ENCODE data around the gene FCRLA.
"Not testable (repeated sequence)": the region's sequence is repeated elsewhere in the genome, so short reads cannot be mapped to it uniquely, and the experiment has no call there.

FCRLA gene, protein sequence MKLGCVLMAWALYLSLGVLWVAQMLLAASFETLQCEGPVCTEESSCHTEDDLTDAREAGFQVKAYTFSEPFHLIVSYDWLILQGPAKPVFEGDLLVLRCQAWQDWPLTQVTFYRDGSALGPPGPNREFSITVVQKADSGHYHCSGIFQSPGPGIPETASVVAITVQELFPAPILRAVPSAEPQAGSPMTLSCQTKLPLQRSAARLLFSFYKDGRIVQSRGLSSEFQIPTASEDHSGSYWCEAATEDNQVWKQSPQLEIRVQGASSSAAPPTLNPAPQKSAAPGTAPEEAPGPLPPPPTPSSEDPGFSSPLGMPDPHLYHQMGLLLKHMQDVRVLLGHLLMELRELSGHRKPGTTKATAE

DNA sequence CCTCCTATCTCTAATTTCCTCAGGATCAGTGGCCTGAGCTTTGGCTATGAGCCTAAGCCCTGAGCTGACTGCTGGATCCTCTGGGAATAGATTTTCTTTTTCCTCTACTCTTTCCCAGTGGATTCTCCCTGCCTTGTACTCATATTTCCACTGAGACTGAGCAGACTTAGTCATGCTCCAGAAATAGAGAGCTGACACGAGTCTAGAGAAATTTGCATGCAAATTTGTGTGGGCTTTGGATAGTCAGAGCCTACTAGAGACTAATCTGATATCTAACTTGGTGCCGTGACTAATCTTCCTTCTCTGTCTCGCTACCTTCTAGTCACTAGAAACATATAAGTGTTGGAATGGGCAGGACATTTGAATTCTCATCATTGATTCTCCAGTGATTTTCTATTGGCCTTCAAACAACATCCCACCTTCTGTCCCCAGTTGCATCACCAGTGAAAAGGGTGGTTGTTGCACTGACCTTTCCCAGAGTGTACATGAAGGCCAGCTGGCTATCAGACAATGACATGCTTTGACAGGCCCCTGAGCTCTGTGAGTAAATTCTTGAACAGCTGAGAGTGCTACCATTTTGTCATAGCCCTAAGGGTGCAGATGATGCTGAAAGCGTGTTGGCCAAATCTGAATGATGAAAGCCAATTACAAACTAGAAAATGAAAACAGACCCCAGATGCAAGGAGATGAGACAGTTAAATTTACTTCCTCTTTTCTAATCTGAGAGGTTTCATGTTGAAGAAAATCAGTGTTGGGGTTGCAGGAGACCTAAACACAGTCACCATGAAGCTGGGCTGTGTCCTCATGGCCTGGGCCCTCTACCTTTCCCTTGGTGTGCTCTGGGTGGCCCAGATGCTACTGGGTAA is at the start of gene FCRLA:
TSS of gene FCRLA (plus strand) at position 748 of the 866 bp plus-strand sequence. CDS start at position 784, 36 bp downstream.
- DNase-seq = no peak

DNA sequence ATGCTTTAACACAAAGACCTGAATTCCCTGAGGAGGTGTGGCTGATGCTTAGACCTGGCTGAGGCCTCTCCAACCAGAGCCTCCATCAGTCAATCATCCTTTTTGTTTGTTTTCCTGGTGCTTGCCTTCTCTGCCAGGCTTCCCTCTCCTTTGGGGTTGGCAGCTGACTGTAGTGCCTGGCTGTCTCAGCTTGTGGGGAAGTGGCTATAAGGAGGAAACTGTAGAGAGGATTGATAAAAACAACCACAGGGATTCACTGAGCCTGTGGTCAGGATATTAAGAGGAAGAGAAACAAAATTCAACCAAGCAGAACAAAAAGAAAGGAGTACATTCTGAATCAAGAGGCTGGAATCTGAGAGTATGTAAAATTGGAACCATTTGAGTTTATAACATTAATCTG is 48.5 kb upstream of the FCRLA start:
- DNase-seq = not testable (repeated sequence)

DNA sequence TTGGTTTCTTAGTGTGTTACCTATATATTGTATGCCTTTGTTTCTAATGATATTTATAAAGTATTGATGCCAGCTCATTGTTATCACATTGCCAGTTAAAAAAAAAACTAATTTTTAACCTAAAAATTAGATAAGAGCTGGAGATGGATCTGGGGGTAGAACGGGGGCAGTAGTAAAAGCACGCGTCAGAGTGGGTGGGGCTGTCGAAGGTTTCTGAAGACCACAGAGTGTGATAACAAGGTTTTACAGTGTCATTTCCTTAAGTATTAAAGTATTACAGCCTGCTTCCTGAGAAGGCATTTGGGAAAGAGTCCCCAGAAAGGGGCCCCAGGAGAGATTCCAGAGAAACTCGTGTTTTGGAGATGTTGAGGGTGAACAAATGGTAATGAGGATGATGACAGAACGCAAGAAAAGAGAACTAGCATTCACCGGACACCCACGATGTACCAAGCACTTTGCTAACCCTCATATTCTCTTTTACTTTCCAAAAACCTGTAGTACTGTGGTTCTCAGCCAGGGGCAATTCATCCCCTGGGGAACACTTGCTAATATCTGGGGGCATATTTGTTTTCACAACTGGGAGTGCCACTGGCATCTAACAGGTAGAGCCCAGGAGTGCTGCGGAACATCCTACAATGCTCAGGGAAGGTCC is 45.2 kb upstream of the FCRLA start:
- DNase-seq = not testable (repeated sequence)

DNA sequence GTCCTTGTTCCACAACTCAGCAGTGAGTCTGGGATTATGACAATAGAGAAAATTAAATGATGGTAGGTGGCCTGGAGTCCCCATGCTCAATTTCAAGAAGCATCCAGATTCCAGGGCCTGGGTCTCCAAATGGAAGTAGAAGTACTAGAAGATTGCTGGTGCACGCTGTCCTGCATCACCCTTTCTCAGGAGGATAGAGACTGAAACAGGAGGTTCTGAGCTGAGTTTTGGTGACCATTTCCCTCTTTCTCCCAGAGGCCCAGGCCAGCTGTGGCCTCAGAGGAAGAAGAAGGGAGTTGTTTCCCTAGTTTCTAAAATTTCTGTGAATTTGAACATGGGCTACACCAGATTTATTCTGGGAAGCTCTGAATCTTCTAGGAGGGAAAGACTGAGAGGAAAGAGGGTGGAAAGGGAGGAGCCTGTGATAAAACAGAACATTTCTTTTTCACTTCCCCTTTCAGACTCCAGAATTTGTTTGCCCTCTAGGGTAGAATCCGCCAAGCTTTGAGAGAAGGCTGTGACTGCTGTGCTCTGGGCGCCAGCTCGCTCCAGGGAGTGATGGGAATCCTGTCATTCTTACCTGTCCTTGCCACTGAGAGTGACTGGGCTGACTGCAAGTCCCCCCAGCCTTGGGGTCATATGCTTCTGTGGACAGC is 44.2 kb upstream of the FCRLA start, which contains the start of gene FCGR2B:
TSS of gene FCGR2B (plus strand) at position 460 of the 656 bp plus-strand sequence. CDS start at position 559, 99 bp downstream.
- DNase-seq = not testable (repeated sequence)

DNA sequence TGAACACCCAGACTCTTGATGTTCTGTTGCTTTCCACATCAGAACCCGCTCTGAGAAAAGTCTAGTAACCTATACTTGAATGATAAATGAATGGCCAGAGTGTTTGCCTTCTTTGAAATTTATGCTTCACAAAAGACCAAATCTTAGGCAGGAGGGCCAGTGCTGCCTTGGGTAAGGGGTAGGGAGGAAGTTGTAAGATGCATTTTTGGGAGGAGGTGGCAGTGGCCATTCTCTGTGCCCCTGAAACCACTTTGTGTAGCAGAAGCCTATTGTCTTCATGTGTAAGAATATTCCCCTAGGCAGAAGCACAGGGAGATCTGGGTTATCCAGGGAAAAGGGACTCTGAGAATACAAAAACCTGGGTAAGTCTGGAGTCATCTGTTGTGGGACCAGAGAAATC is 43.5 kb upstream of the FCRLA start:
- DNase-seq = not testable (repeated sequence)

DNA sequence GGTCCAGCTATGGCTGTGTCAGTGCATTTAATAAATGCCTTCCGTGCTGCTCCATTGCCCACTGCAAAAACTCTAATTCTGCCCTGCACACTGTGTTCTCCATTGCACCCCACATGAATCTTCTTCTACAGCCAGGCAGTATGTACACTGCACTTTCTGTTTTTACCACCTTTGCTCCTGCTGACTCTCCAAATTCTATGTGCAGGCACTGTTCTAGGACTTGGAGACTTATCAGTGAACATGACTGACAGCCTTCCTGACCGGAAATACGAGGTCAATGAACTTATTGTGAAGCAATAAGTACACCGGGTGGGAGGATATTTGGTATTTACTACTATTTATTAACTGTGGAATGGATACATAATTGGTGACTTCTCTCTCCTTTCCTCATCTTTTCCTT is 42.3 kb upstream of the FCRLA start:
- not testable (repeated sequence) for DNase-seq

DNA sequence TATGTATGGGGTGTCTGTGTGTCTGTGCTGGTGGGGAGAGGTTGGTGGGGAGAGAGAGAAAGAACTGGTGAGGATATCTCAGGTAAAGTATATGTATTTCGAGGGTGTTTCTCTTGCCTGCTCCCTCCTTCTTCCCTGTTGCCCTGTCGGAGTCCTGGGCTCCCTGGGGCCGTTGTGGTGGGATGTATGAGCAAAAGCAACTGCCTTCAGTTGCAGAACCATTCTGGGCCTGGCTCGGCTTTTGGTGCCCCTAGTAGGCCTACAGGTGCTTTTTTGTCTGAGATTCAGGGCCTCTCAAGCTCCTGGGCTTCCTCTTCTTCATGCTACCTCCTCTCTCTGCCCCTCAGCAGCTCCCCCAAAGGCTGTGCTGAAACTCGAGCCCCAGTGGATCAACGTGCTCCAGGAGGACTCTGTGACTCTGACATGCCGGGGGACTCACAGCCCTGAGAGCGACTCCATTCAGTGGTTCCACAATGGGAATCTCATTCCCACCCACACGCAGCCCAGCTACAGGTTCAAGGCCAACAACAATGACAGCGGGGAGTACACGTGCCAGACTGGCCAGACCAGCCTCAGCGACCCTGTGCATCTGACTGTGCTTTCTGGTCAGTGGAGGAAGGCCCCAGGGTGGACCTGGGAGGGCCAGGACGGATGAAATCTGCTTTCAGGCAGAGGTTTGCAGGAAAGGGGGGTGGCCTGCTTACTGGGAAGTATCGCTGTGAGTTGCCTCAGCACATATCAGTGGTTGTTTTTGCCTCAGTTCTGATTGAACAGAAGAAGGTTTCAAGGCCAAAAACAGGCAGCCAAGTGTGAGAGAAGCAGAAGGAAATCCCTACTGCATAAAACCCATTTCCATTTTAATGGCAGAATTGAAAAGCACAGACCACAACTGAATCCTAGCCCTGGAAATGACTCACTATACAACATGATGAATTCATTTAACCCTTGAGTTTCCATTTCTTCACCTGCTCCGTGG is 35.7 kb upstream of the FCRLA start:
- DNase-seq = not testable (repeated sequence)

DNA sequence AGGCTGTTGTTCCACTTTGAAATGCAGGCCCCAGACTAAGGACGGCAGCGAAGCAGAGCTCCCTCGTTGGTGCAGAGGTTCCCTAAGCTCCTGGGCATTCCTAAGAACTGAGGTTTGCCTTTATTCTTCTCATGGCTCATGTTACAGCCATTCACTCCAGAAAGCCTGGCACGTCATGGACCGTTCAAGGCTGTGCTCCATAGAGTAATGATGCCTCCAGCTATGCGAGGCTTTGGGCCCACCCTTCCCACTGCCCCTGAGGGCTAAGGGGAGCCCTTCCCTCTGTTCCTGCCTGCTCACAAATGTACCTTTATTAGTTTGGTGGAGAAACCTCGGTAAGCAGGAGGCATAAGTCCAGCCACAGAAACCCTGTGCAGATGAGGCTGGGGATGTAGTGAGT is 33.6 kb upstream of the FCRLA start:
- not testable (repeated sequence) for DNase-seq

DNA sequence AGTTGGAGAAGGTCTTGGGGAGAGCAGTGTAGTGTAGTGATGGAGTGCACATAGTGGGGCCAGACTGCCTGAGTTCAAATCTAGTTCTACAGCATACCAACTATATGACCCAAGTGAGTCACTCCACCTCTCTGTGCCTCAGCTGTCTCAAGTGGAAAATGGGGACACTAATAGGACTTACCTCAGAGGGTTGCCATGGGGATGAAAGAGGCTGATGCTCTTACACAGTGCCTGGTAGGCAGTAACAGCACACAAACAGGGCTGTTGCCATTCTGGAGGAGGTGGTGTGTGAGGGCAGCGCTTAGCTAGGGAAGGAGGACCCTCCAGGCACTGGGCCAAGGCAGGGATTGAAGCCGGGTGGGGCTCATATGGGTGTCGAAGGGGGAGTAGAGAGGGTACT is 32.6 kb upstream of the FCRLA start:
- DNase-seq = not testable (repeated sequence)

DNA sequence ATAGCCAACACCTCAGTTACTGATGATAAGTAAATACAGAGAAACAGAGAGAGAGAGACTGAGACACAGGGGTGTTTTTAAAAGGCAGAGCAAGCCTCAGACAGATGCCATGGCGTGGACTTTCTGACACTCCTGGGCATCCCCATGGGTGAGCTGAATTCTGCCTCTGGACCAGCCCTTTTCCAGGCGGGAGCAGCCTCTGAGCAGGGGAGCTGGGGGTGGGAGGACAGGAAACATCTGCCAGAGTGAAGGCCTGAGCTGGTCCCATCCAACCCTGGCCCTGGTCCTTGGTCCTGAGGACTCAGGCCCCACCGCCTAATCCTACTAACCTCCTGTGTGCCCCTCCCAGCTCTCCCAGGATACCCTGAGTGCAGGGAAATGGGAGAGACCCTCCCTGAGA is 32.1 kb upstream of the FCRLA start:
- DNase-seq = not testable (repeated sequence)

DNA sequence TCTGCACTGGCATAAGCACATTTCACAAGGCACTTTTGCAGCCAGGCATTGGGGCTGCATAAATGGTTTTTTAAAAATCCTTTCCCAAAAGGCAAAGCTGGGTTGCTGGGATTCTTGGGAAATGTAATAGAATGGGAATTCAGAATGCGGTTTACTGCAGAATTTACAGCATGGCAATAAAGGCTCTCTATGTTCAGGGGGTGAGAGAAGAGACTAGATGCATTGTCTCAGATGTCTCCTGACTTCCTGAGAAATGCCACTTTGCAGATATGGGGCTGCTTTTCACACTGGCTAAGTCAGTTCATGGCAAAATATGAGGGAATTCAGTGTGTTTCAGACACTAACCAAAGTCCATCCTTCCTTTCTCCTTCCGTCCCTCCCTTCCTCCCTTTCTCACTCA is 30.6 kb upstream of the FCRLA start:
- DNase-seq = no peak

DNA sequence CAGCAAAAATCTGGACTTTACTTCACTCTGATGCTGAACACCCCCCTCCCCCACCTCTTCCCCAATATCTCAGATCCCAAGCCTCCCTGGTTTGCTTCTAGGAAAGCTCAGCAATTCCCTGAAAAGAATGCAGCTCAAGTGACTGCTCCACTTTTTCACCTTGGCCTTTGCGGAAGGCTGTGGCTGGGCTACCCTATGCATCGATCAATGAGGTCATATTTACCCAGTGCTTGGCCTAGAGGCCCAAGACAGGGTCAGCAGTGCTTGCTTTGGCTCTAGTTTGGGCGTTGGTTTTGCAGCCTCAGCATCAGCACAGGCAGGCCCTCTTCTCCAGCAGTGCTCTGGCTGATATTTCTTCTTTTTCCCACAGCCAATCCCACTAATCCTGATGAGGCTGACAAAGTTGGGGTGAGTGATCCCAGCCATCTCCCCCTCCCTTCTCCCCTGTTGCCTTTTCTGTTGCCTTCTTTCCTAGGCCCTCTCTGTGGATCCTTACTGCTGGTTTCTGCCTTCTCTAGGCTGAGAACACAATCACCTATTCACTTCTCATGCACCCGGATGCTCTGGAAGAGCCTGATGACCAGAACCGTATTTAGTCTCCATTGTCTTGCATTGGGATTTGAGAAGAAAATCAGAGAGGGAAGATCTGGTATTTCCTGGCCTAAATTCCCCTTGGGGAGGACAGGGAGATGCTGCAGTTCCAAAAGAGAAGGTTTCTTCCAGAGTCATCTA is 29.9 kb upstream of the FCRLA start:
- DNase-seq = no peak

DNA sequence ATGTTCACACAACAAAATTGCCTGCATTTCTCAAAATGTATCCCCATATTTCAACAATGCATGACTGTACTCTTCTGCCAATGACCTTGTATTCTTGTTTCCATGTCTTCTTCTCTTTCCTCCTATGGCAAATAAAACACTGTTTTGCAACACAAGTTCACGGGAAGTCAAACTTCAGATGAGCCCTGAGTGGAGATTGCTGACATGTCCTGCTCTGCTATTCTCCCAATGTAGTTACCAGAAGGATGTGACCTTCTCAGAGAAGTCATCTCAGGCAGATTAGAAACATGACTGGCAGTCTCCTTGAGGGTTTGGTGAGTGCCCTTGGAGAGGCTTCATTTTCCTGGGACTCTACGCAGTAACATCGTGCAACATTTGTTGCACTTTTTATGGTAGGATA is 28.5 kb upstream of the FCRLA start:
- DNase-seq = no peak

DNA sequence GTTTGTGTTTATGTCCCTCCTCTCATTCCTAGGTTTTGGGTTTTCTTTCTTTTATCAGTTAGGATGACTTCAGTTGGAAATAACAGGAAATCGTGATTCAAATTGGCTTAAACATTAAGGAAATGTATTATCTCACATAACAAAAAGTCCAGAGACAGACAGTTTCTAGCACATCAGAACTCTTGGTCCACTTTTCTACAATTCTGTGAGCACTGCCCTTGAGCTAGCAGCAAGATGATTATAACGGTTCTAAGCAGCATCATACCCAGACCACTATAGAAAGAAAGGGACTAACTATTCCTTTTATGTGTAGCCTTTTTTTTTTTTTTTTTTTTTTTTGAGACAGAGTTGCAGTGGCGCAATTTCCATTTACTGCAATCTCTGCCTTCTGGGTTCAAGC is 25.1 kb upstream of the FCRLA start:
- DNase-seq = no peak

DNA sequence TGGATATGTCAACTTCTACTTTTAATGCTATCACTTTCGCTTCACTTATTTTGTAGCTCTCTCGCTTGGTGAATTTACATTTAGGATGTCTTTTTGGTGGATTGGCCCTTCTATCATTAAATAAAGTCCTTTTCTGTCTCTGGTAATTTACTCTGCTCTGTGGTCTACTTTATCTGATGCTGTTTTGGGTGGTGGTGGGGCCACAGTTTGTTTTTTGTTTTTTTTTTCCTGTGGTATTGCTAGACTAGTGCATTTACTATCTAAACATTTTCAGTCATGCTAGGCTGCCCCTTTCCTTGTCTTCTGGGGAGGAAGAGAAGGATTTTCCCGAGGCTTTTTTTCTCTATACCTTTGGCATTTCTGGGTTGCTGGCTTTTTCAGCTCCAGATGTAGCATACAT is 18.1 kb upstream of the FCRLA start:
- no peak for DNase-seq

DNA sequence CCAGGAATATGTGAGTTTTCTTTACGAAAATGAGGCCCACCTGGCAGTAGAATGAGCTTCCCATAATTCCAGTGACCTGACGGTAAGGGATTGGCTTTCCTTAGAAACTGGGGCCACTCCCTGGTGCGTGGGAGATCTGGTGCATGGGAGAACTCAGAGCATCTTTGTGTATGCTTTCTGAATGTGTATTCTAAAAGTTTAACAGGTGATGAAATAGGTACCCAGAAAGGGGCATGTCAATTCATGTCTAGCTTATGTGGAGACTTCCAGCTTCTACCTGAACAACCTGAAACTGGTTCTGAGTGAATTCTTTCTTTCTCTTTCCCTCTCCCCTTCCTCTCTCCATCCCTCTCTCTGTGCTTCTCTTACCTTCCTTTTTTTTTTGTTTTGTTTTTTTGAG is 15.2 kb upstream of the FCRLA start:
- no peak for DNase-seq

DNA sequence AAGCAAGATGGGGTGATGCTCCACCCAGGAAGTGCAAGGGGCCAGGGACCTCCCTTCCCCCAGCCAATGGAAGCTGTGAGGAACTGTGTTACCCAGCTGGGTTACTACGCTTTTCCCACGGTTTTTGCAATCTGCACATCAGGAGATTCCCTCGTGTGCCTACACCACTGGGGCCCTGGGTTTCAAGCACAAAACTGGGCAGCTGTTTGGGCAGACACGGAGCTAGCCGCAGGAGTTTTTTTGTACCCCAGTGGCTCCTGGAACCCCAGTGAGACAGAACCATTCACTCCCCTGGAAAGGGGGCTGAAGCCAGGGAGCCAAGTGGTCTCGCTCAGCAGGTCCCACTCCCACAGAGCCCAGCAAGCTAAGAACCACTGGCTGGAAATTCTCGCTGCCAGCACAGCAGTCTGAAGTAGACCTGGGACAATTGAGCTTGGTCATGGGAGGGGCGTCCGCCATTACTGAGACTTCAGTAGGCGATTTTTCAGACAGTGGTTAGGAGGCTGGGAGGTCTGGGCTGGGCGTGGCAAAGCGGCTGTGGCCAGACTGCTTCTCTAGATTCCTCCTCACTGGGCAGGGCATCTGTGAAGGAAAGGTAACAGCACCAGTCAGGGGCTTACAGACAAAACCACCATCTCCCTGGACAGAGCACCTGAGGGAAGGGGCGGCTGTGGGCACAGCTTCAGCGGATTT is 13.9 kb upstream of the FCRLA start:
- DNase-seq = not testable (repeated sequence)

DNA sequence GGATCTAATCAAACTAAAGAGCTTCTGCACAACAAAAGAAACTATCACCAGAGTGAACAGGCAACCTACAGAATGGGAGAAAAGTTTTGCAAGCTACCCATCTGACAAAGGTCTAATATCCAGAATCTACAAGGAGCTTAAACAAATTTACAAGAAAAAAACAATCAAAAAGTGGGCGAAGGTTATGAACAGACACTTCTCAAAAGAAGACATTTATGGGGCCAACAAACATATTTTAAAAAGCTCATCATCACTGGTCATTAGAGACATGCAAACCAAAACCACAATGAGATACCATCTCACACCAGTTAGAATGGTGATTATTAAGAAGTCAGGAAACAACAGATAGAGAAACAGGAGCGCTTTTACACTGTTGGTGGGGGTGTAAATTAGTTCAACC is 8.7 kb upstream of the FCRLA start:
- DNase-seq = not testable (repeated sequence)

DNA sequence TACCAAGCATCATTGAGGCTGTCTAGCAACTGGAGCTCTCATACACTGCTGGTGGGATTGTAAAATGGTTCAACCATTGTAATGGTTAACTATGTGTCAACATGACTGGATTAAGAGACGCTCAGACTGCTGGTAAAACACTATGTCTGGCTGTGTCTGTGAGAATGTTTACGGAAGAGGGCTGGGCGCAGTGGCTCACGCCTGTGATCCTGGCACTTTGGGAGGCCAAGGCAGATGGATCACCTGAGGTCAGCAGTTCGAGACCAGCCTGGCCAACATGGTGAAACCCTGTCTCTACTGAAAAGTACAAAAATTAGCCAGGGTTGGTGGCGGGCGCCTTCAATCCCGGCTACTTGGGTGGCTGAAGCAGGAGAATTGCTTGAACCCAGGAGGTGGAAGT is 4.8 kb upstream of the FCRLA start:
- DNase-seq = no peak

DNA sequence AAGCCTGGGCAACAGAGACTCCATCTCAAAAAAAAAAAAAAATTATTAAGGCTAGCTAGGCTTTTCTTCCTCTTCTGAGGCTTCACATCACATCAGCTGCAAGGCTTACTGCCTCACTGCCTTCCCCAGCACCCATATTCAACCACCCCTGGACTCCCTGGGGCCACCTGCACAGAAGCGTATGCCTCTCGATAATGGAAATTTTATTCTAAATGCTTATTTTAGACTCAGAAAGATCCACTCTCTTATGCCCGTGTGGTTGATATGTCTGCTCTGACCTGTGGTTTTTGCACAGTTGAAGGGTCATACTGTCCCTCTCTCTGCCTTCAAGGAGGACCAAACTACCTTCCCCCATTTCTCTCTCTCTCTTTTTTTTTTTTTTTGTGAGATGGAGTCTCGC is 1.5 kb upstream of the FCRLA start:
- DNase-seq = no peak

Measured in activated effector memory CD4-positive, alpha-beta T cell treated with Interleukin-2 at 50 U/mL for 16 hours (primary cell).